HEK293 (cell line): ENCODE measurements around the gene CTPS1.

Source experiments
- CTCF ChIA-PET: fragments of 350-600 bp; formaldehyde crosslinking; extraction: SDS; loops from one replicate; lab custom pipeline; 2021; ENCODE audit warnings: antibody characterized with exemption; lab: Yijun Ruan, JAX
- POLR2A ChIA-PET: fragments of 300-600 bp; formaldehyde crosslinking; extraction: SDS; loops from one replicate; lab custom pipeline; 2020; ENCODE audit warnings: antibody characterized with exemption, inconsistent platforms; lab: Yijun Ruan, JAX
- H3K27ac ChIP-seq: fragments of 200-500 bp; sonication (Bioruptor generic); 2 replicates; pipeline ENCODE4 v1.5.1; 2014; ENCODE audit warnings: low read depth, low read length, control low read depth, inconsistent platforms; ENCODE audit errors: extremely low read depth
- H3K36me3 ChIP-seq, 2 experiments: fragments of 200-500 bp in 1 of 2; sonication (Bioruptor generic) in 1 of 2; 1 replicate in 1 of 2; 2 replicates in 1 of 2; pipeline ENCODE4 v1.5.1; 2014 to 2017; ENCODE audit warnings: inconsistent platforms in 2 of 2, low read length in 2 of 2; ENCODE audit not compliant: control insufficient read depth in 2 of 2, insufficient read depth in 1 of 2
- H3K4me1 ChIP-seq: fragments of 200-500 bp; sonication (Bioruptor generic); 2 replicates; pipeline ENCODE4 v1.5.1; 2014; ENCODE audit warnings: mild to moderate bottlenecking, low read length, inconsistent platforms; ENCODE audit not compliant: control insufficient read depth, insufficient read depth
- H3K4me3 ChIP-seq: 2 replicates; pipeline ENCODE4 v1.5.1; 2011; ENCODE audit warnings: low read depth, mild to moderate bottlenecking, control low read depth, low read length, moderate library complexity
- H3K9me3 ChIP-seq: fragments of 200-500 bp; sonication (Bioruptor generic); 2 replicates; pipeline ENCODE4 v1.5.1; 2014; ENCODE audit warnings: low read depth, low read length, inconsistent platforms; ENCODE audit not compliant: control insufficient read depth, insufficient read depth
- RBAK ChIP-seq: fragments of 450-650 bp; formaldehyde crosslinking; IDR thresholded peaks from 2 replicates; pipeline ENCODE4 v1.5.1; 2016; ENCODE audit warnings: missing biosample characterization, missing genetic modification characterization
- ZBTB17 ChIP-seq: fragments of 450-650 bp; formaldehyde crosslinking; IDR thresholded peaks from 2 replicates; pipeline ENCODE4 v1.5.1; 2016; ENCODE audit warnings: missing biosample characterization, missing genetic modification characterization
- ZNF354C ChIP-seq: fragments of 450-650 bp; formaldehyde crosslinking; IDR thresholded peaks from 2 replicates; pipeline ENCODE4 v1.5.1; 2016; ENCODE audit warnings: missing biosample characterization, missing genetic modification characterization, low read depth, borderline replicate concordance
- ZNF510 ChIP-seq: fragments of 450-650 bp; formaldehyde crosslinking; IDR thresholded peaks from 2 replicates; pipeline ENCODE4 v1.5.1; 2018; ENCODE audit warnings: mild to moderate bottlenecking, missing genetic modification characterization, missing biosample characterization; ENCODE audit not compliant: insufficient replicate concordance
- ZNF513 ChIP-seq: fragments of 450-650 bp; IDR thresholded peaks from 2 replicates; pipeline ENCODE4 v1.5.1; 2018; ENCODE audit warnings: missing biosample characterization, missing genetic modification characterization
- ZNF518A ChIP-seq: fragments of 450-650 bp; formaldehyde crosslinking; conservative IDR thresholded peaks from 2 replicates; pipeline ENCODE4 v1.5.1; 2016; ENCODE audit warnings: low read depth, missing biosample characterization, missing genetic modification characterization
- ZNF692 ChIP-seq: fragments of 450-650 bp; formaldehyde crosslinking; IDR thresholded peaks from 2 replicates; pipeline ENCODE4 v1.5.1; 2016; ENCODE audit warnings: missing biosample characterization, missing genetic modification characterization
- TF ChIP-seq, protein P1 (sequence below): fragments of 450-650 bp; formaldehyde crosslinking; IDR thresholded peaks from 2 replicates; pipeline ENCODE4 v1.5.1; 2016; ENCODE audit warnings: missing biosample characterization, missing genetic modification characterization
- TF ChIP-seq, protein P2 (sequence below): fragments of 450-650 bp; formaldehyde crosslinking; IDR thresholded peaks from 2 replicates; pipeline ENCODE4 v1.5.1; 2017; ENCODE audit warnings: missing biosample characterization, mild to moderate bottlenecking, missing genetic modification characterization, moderate library complexity

Gene CTPS1

GRCh38 chr1:41021526-41022308 lies 42.2 kb downstream of the CTPS1 start, which contains the start of gene SLFNL1 (continued):
- TF ChIP-seq ZNF513 (no peak), ZBTB17 (tag by site-specific recombination) (peak; percentile 38; the same call in 1 of the 2 replicates), ZNF692 (peak; percentile 95), ZNF354C (tag by site-specific recombination) (no peak), ZNF510 (no peak), ZNF518A (tag by site-specific recombination) (no peak)
- TF ChIP-seq, protein P1, sequence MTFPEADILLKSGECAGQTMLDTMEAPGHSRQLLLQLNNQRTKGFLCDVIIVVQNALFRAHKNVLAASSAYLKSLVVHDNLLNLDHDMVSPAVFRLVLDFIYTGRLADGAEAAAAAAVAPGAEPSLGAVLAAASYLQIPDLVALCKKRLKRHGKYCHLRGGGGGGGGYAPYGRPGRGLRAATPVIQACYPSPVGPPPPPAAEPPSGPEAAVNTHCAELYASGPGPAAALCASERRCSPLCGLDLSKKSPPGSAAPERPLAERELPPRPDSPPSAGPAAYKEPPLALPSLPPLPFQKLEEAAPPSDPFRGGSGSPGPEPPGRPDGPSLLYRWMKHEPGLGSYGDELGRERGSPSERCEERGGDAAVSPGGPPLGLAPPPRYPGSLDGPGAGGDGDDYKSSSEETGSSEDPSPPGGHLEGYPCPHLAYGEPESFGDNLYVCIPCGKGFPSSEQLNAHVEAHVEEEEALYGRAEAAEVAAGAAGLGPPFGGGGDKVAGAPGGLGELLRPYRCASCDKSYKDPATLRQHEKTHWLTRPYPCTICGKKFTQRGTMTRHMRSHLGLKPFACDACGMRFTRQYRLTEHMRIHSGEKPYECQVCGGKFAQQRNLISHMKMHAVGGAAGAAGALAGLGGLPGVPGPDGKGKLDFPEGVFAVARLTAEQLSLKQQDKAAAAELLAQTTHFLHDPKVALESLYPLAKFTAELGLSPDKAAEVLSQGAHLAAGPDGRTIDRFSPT (tag by site-specific recombination), result no peak

DNA sequence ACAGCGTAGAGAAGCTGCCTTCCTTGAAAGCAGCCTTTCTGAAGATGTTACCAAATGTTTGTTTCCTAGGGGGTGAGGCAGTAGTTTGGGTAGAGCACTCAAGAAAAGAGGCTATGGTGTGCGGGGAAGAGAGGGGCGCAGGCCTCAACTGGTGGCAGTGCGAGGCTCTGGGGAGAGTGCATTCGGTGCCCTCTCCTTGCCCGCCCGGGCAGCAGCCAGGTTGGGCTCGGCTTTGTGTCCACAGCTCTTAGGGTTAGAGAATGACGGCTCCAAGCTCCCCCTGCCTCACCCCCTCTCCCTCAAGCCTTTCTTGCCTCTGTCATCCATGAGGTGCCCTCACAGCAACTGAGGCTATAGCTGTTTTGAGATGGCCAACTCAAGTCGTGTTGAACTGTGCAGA lies 42.9 kb downstream of the CTPS1 start:
- peaks cover 0 to 63% of the 10 kb centered on the region in 2 experiments; a peak in 2 of 3 replicates for H3K36me3 ChIP-seq
- no peaks in the 10 kb centered on the region for H3K9me3 ChIP-seq
- TF ChIP-seq RBAK, result no peak
- TF ChIP-seq, protein P2, sequence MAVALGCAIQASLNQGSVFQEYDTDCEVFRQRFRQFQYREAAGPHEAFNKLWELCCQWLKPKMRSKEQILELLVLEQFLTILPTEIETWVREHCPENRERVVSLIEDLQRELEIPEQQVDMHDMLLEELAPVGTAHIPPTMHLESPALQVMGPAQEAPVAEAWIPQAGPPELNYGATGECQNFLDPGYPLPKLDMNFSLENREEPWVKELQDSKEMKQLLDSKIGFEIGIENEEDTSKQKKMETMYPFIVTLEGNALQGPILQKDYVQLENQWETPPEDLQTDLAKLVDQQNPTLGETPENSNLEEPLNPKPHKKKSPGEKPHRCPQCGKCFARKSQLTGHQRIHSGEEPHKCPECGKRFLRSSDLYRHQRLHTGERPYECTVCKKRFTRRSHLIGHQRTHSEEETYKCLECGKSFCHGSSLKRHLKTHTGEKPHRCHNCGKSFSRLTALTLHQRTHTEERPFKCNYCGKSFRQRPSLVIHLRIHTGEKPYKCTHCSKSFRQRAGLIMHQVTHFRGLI (tag by site-specific recombination), result peak; percentile 66; the same call in 1 of the 2 replicates
- no peaks in the 10 kb centered on the region for H3K4me1 ChIP-seq
- ChIA-PET POLR2A (interaction anchor here (0.6 kb wide), 2 partner anchors 277 to 366 kb away, joined by 3 read pairs; no protein-coding TSS in a partner anchor), CTCF (interaction anchor here (0.7 to 2.7 kb wide), 4 partner anchors 12 to 494 kb away, joined by 3 to 6 read pairs (median 6); no protein-coding TSS in a partner anchor)
- H3K27ac ChIP-seq, result no peak overlapping the region
- H3K4me3 ChIP-seq, result no peak overlapping the region
